ENCODE results near the gene PTTG1.

DNA sequence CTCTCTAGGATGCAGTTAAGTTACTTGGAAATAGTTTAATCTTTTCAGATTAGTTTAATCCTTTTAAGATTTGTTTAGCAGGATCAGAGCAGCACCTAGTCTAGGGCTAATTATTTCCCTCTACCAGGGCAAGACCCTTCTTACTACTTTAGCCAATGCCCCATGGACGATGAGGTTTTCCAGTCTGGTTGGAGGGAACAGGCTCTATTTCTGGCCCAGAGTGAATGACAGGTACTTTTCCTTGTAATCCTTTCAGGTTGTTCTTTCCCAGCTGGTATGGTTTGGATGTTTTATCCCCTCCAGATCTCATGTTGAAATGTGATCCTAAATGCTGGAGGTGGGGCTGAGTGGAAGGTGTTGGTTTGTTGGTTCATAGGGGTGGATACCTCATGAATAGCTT is 27.2 kb downstream of the PTTG1 start:
- no peak for TF ChIP-seq JUND (IDR thresholded peaks at IDR 0.05)
- TF ChIP-seq, protein P1, sequence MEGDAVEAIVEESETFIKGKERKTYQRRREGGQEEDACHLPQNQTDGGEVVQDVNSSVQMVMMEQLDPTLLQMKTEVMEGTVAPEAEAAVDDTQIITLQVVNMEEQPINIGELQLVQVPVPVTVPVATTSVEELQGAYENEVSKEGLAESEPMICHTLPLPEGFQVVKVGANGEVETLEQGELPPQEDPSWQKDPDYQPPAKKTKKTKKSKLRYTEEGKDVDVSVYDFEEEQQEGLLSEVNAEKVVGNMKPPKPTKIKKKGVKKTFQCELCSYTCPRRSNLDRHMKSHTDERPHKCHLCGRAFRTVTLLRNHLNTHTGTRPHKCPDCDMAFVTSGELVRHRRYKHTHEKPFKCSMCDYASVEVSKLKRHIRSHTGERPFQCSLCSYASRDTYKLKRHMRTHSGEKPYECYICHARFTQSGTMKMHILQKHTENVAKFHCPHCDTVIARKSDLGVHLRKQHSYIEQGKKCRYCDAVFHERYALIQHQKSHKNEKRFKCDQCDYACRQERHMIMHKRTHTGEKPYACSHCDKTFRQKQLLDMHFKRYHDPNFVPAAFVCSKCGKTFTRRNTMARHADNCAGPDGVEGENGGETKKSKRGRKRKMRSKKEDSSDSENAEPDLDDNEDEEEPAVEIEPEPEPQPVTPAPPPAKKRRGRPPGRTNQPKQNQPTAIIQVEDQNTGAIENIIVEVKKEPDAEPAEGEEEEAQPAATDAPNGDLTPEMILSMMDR (IDR thresholded peaks at IDR 0.05): no peak
- TF ChIP-seq, protein P2, sequence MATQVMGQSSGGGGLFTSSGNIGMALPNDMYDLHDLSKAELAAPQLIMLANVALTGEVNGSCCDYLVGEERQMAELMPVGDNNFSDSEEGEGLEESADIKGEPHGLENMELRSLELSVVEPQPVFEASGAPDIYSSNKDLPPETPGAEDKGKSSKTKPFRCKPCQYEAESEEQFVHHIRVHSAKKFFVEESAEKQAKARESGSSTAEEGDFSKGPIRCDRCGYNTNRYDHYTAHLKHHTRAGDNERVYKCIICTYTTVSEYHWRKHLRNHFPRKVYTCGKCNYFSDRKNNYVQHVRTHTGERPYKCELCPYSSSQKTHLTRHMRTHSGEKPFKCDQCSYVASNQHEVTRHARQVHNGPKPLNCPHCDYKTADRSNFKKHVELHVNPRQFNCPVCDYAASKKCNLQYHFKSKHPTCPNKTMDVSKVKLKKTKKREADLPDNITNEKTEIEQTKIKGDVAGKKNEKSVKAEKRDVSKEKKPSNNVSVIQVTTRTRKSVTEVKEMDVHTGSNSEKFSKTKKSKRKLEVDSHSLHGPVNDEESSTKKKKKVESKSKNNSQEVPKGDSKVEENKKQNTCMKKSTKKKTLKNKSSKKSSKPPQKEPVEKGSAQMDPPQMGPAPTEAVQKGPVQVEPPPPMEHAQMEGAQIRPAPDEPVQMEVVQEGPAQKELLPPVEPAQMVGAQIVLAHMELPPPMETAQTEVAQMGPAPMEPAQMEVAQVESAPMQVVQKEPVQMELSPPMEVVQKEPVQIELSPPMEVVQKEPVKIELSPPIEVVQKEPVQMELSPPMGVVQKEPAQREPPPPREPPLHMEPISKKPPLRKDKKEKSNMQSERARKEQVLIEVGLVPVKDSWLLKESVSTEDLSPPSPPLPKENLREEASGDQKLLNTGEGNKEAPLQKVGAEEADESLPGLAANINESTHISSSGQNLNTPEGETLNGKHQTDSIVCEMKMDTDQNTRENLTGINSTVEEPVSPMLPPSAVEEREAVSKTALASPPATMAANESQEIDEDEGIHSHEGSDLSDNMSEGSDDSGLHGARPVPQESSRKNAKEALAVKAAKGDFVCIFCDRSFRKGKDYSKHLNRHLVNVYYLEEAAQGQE (IDR thresholded peaks at IDR 0.05; ENCODE audit: low read depth, low read length): no peak

All from SK-N-SH (cell line).